ENCODE data around the gene UFSP2. TPM values are rescaled to one million over a fixed set of nuclear protein-coding genes. Genes with fewer than 3 reads are reported as not detected.

Gene UFSP2
- total and polyA plus RNA-seq, 2 experiments from 2014 or later, result 29.0 to 53.0 TPM

DNA sequence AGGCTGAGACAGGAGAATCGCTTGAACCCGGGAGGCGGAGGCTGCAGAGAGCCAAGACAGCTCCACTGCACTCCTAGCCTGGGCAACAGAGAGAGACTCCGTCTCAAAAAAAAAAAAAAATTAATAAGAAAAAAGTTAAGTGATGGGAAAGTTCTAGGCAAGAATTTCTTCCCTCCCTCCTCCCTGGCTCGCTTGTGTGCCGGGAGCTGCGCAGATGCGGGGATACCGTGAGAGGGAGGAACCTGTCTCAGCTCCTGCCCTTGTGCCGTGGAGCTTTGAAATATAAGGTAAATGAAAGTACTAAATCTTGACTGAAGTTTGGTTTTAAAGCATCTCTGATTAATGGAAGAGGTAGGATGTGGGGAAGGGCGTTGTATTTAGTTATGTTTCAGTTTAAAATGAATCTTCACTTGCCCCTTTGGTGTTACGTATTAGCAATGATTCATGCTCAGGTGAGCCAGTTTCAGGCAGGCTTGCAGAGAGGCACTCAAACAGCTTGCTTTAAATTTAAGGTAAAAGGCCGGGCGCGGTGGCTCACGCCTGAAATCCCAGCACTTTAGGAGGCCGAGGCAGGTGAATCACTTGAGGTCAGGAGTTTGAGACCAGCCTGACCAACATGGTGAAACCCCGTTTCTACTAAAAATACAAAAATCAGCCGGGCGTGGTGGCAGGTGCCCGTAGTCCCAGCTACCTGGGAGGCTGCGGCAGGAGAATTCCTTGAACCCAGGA is 1.4 kb upstream of the UFSP2 start:
- Histone ChIP-seq H3K79me2 (replicated peaks; ENCODE audit: insufficient read depth) (peaks cover 13% of the 10 kb centered on the region), H3K4me2 (no peak overlapping the region), H3K9me2 (ENCODE audit: insufficient read depth) (no peaks in the 10 kb centered on the region), H3K4me3 (no peak overlapping the region), H3K27me3 (ENCODE audit: insufficient read depth) (no peaks in the 10 kb centered on the region), H3K36me3 (ENCODE audit: insufficient read depth) (no peaks in the 10 kb centered on the region), H3K4me1 (ENCODE audit: insufficient read depth) (peaks cover 5% of the 10 kb centered on the region; the same call in 1 of the 2 replicates), H4K20me1 (replicated peaks; ENCODE audit: insufficient read depth) (no peaks in the 10 kb centered on the region), H2AFZ (no peak overlapping the region), H3F3A (replicated peaks; ENCODE audit: low read depth) (no peaks in the 10 kb centered on the region), H3K27ac (ENCODE audit: low read depth) (no peak overlapping the region)
- Mint-ChIP-seq H3K4me3 (peak overlapping the region; percentile 25; the same call in 2 of the 3 replicates), H3K27me3 (ENCODE audit: insufficient read depth, low read depth, poor library complexity) (peaks cover 6% of the 10 kb centered on the region), H3K4me1 (peaks cover 7% of the 10 kb centered on the region), H3K27ac (no peak overlapping the region), H3K9me3 (no peaks in the 10 kb centered on the region; the same call in 2 of the 3 replicates), H3K36me3 (ENCODE audit: low read depth) (no peaks in the 10 kb centered on the region; the same call in 2 of the 3 replicates)
- ATAC-seq (no peak), DNase-seq (ENCODE audit: low spot score) (no peak)
- TF ChIP-seq CTCF (conservative IDR thresholded peaks at IDR 0.05; ENCODE audit: low read depth in 2 of 2), result no peak

DNA sequence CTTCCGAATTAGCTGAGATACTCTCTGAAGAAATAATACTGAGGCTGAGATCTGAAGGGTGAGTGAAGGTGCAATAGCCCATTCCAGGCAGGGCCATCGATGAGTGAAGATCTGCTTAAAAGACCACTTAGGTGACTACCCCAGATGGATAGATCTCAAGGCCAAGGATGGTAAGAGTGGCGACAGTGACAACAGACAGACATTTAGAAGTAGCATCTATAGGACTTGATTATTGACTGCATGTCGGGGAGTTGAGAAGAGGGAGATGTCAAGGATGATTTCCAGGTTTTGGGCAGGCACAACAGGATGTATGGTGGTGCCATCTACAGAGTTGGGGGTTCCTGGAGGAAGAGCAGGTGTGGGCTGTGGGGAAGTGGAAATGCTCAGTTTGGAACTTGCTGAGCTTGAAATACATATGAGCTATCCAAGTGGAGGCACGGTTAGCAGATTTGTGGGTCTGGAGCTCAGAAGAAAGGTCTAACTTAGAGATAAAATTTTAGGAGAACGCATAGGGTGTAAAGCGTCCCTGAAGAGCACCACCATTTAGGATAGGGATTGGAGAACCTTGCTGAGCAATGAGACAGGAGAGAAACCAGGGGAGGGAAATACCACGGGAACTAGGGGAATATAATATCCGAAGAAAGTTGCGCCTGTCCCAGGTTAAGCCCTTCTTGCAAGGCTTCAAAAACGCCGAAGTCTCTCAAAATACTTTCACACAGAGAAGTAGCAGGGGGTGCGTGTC is 688 bp downstream of the UFSP2 start:
- Histone ChIP-seq H3K4me3 (peak overlapping the region; percentile 96), H3K36me3 (ENCODE audit: insufficient read depth) (no peaks in the 10 kb centered on the region), H3K9me2 (ENCODE audit: insufficient read depth) (no peaks in the 10 kb centered on the region), H2AFZ (peak overlapping the region; percentile 93), H4K20me1 (replicated peaks; ENCODE audit: insufficient read depth) (no peaks in the 10 kb centered on the region), H3F3A (replicated peaks; ENCODE audit: low read depth) (no peaks in the 10 kb centered on the region), H3K4me2 (peak overlapping the region; percentile 99), H3K79me2 (replicated peaks; ENCODE audit: insufficient read depth) (peaks cover 13% of the 10 kb centered on the region), H3K4me1 (ENCODE audit: insufficient read depth) (peaks cover 5% of the 10 kb centered on the region; the same call in 1 of the 2 replicates), H3K27me3 (ENCODE audit: insufficient read depth) (no peaks in the 10 kb centered on the region), H3K27ac (ENCODE audit: low read depth) (no peak overlapping the region)
- H3K27me3 Mint-ChIP-seq (ENCODE audit: insufficient read depth, low read depth, poor library complexity), result peaks cover 6% of the 10 kb centered on the region
- H3K9me3 Mint-ChIP-seq, result no peaks in the 10 kb centered on the region; the same call in 2 of the 3 replicates
- DNase-seq (ENCODE audit: low spot score), result no peak
- no peaks in the 10 kb centered on the region; the same call in 2 of the 3 replicates for H3K36me3 Mint-ChIP-seq (ENCODE audit: low read depth)
- peaks cover 7% of the 10 kb centered on the region for H3K4me1 Mint-ChIP-seq
- peak overlapping the region; percentile 89 for H3K4me3 Mint-ChIP-seq
- H3K27ac Mint-ChIP-seq, result peak overlapping the region; percentile 100
- ATAC-seq, result peak; percentile 24
- TF ChIP-seq, protein P1, sequence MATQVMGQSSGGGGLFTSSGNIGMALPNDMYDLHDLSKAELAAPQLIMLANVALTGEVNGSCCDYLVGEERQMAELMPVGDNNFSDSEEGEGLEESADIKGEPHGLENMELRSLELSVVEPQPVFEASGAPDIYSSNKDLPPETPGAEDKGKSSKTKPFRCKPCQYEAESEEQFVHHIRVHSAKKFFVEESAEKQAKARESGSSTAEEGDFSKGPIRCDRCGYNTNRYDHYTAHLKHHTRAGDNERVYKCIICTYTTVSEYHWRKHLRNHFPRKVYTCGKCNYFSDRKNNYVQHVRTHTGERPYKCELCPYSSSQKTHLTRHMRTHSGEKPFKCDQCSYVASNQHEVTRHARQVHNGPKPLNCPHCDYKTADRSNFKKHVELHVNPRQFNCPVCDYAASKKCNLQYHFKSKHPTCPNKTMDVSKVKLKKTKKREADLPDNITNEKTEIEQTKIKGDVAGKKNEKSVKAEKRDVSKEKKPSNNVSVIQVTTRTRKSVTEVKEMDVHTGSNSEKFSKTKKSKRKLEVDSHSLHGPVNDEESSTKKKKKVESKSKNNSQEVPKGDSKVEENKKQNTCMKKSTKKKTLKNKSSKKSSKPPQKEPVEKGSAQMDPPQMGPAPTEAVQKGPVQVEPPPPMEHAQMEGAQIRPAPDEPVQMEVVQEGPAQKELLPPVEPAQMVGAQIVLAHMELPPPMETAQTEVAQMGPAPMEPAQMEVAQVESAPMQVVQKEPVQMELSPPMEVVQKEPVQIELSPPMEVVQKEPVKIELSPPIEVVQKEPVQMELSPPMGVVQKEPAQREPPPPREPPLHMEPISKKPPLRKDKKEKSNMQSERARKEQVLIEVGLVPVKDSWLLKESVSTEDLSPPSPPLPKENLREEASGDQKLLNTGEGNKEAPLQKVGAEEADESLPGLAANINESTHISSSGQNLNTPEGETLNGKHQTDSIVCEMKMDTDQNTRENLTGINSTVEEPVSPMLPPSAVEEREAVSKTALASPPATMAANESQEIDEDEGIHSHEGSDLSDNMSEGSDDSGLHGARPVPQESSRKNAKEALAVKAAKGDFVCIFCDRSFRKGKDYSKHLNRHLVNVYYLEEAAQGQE (IDR thresholded peaks at IDR 0.05; ENCODE audit: unreplicated experiment), result no peak
- TF ChIP-seq CREB1 (CRISPR knock-in tag; IDR thresholded peaks at IDR 0.05; ENCODE audit: low read depth) (no peak), EZH2 (IDR thresholded peaks at IDR 0.05; ENCODE audit: low read depth, unreplicated experiment) (no peak), JUNB (IDR thresholded peaks at IDR 0.05; ENCODE audit: unreplicated experiment) (no peak), ZNF331 (CRISPR knock-in tag; IDR thresholded peaks at IDR 0.05; ENCODE audit: low read depth) (no peak)
- TF ChIP-seq, protein P2, sequence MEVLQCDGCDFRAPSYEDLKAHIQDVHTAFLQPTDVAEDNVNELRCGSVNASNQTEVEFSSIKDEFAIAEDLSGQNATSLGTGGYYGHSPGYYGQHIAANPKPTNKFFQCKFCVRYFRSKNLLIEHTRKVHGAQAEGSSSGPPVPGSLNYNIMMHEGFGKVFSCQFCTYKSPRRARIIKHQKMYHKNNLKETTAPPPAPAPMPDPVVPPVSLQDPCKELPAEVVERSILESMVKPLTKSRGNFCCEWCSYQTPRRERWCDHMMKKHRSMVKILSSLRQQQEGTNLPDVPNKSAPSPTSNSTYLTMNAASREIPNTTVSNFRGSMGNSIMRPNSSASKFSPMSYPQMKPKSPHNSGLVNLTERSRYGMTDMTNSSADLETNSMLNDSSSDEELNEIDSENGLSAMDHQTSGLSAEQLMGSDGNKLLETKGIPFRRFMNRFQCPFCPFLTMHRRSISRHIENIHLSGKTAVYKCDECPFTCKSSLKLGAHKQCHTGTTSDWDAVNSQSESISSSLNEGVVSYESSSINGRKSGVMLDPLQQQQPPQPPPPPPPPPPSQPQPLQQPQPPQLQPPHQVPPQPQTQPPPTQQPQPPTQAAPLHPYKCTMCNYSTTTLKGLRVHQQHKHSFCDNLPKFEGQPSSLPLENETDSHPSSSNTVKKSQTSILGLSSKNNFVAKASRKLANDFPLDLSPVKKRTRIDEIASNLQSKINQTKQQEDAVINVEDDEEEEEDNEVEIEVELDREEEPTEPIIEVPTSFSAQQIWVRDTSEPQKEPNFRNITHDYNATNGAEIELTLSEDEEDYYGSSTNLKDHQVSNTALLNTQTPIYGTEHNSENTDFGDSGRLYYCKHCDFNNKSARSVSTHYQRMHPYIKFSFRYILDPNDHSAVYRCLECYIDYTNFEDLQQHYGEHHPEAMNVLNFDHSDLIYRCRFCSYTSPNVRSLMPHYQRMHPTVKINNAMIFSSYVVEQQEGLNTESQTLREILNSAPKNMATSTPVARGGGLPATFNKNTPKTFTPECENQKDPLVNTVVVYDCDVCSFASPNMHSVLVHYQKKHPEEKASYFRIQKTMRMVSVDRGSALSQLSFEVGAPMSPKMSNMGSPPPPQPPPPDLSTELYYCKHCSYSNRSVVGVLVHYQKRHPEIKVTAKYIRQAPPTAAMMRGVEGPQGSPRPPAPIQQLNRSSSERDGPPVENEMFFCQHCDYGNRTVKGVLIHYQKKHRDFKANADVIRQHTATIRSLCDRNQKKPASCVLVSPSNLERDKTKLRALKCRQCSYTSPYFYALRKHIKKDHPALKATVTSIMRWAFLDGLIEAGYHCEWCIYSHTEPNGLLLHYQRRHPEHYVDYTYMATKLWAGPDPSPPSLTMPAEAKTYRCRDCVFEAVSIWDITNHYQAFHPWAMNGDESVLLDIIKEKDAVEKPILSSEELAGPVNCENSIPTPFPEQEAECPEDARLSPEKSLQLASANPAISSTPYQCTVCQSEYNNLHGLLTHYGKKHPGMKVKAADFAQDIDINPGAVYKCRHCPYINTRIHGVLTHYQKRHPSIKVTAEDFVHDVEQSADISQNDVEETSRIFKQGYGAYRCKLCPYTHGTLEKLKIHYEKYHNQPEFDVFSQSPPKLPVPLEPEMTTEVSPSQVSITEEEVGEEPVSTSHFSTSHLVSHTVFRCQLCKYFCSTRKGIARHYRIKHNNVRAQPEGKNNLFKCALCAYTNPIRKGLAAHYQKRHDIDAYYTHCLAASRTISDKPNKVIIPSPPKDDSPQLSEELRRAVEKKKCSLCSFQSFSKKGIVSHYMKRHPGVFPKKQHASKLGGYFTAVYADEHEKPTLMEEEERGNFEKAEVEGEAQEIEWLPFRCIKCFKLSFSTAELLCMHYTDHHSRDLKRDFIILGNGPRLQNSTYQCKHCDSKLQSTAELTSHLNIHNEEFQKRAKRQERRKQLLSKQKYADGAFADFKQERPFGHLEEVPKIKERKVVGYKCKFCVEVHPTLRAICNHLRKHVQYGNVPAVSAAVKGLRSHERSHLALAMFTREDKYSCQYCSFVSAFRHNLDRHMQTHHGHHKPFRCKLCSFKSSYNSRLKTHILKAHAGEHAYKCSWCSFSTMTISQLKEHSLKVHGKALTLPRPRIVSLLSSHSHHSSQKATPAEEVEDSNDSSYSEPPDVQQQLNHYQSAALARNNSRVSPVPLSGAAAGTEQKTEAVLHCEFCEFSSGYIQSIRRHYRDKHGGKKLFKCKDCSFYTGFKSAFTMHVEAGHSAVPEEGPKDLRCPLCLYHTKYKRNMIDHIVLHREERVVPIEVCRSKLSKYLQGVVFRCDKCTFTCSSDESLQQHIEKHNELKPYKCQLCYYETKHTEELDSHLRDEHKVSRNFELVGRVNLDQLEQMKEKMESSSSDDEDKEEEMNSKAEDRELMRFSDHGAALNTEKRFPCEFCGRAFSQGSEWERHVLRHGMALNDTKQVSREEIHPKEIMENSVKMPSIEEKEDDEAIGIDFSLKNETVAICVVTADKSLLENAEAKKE (CRISPR knock-in tag; IDR thresholded peaks at IDR 0.05), result no peak
